Keratinocyte (primary cell): ENCODE measurements around the gene NDUFV1. TPM values are rescaled to one million over a fixed set of nuclear protein-coding genes. Genes with fewer than 3 reads are reported as not detected.

ENCODE experiments used
- DNase-seq: peaks from one replicate; pipeline ENCODE4 v3.0.0-alpha.2; 2011; ENCODE audit warnings: low read depth, missing footprints, low spot score
- FAIRE-seq: peaks from 2 replicates; lab custom pipeline; 2011; peaks lifted over from hg19 to GRCh38; lab: Jason Lieb, UNC
- H2AFZ ChIP-seq: 2 replicates; pipeline ENCODE4 v1.6.0; 2012; ENCODE audit warnings: low read length, control low read depth, inconsistent platforms; ENCODE audit not compliant: control insufficient read depth
- H3K27ac ChIP-seq: 2 replicates; pipeline ENCODE4 v1.5.1; 2011; ENCODE audit warnings: low read length; ENCODE audit not compliant: control insufficient read depth, insufficient read depth
- H3K27me3 ChIP-seq: 3 replicates; pipeline ENCODE4 v1.6.0; 2011; ENCODE audit warnings: low read length; ENCODE audit not compliant: control insufficient read depth, insufficient read depth; ENCODE audit errors: extremely low read depth
- H3K36me3 ChIP-seq, 2 experiments: 2 replicates in 1 of 2; 3 replicates in 1 of 2; pipeline ENCODE4 v1.5.1; 2011; ENCODE audit warnings: low read length in 2 of 2, mild to moderate bottlenecking in 1 of 2; ENCODE audit not compliant: control insufficient read depth in 2 of 2, insufficient read depth in 2 of 2; ENCODE audit errors: extremely low read depth in 1 of 2
- H3K4me1 ChIP-seq: 3 replicates; pipeline ENCODE4 v1.5.1; 2011; ENCODE audit warnings: low read length; ENCODE audit not compliant: control insufficient read depth, insufficient read depth; ENCODE audit errors: extremely low read depth
- H3K4me2 ChIP-seq: 3 replicates; pipeline ENCODE4 v1.6.0; 2011; ENCODE audit warnings: low read depth, low read length; ENCODE audit not compliant: control insufficient read depth, insufficient read depth; ENCODE audit errors: extremely low read depth
- H3K4me3 ChIP-seq, 3 experiments: fragments of 200-600 bp in 1 of 3; sonication (generic) in 1 of 3; 2 replicates in 2 of 3; 3 replicates in 1 of 3; pipeline ENCODE4 v1.5.1; 2011 to 2016; ENCODE audit warnings: low read length in 3 of 3, mild to moderate bottlenecking in 3 of 3, control low read depth in 2 of 3, inconsistent platforms in 1 of 3, low read depth in 1 of 3, mixed read lengths in 1 of 3, mixed run types in 1 of 3, moderate library complexity in 1 of 3; ENCODE audit not compliant: control insufficient read depth in 2 of 3, insufficient read depth in 2 of 3; ENCODE audit errors: extremely low read depth in 1 of 3
- H3K79me2 ChIP-seq: 2 replicates; pipeline ENCODE4 v1.6.0; 2012; ENCODE audit warnings: low read length; ENCODE audit not compliant: control insufficient read depth, insufficient read depth
- H3K9ac ChIP-seq: 3 replicates; pipeline ENCODE4 v1.6.0; 2011; ENCODE audit warnings: low read length; ENCODE audit not compliant: control insufficient read depth, insufficient read depth; ENCODE audit errors: extremely low read depth
- H3K9me1 ChIP-seq: 3 replicates; pipeline ENCODE4 v1.6.0; 2011; ENCODE audit warnings: low read length; ENCODE audit not compliant: control insufficient read depth, insufficient read depth; ENCODE audit errors: extremely low read depth
- H3K9me3 ChIP-seq: 2 replicates; pipeline ENCODE4 v1.5.1; 2012; ENCODE audit warnings: low read depth, low read length; ENCODE audit not compliant: control insufficient read depth
- H4K20me1 ChIP-seq: 3 replicates; pipeline ENCODE4 v1.6.0; 2011; ENCODE audit warnings: low read length; ENCODE audit not compliant: control insufficient read depth, insufficient read depth; ENCODE audit errors: extremely low read depth
- CTCF ChIP-seq, 3 experiments: IDR thresholded peaks in 1 of 3; conservative IDR thresholded peaks in 1 of 3; optimal IDR thresholded peaks in 1 of 3; 2 replicates in 2 of 3; 3 replicates in 1 of 3; pipeline versions ENCODE3 to v1.5.1; 2011; ENCODE audit warnings: low read length in 3 of 3, mild to moderate bottlenecking in 3 of 3, moderate library complexity in 2 of 3, control low read depth in 1 of 3, inconsistent platforms in 1 of 3; ENCODE audit not compliant: insufficient read depth in 2 of 3; ENCODE audit errors: extremely low read depth in 1 of 3
- EZH2 ChIP-seq: IDR thresholded peaks from one replicate; pipeline ENCODE4 v1.6.1; 2012; ENCODE audit warnings: inconsistent platforms, mild to moderate bottlenecking, low read length, moderate library complexity
- dilution Hi-C: fragments of 300-500 bp; cut with MboI; formaldehyde crosslinking; loops from one replicate; pipeline ENCODE4 v1.7.0; 2020; ENCODE audit warnings: low sequenced_read_pairs; ENCODE audit not compliant: extremely low pct_ligation_motif_present
- polyA plus RNA-seq, 5 experiments: library from polyadenylated mRNA; depleted of rRNA in 3 of 5; stranded (reverse) in 3 of 5; stranded (forward) in 1 of 5; unstranded in 1 of 5; fragments of >200 nt; gene quantifications; 1 replicate in 1 of 5; 2 replicates in 3 of 5; 3 replicates in 1 of 5; pipeline versions ENCODE4 v1.2.1 to v1.2.3, GENCODE V29; 2011 to 2012; ENCODE audit warnings: missing spikeins in 2 of 5, low read depth in 1 of 5, low replicate concordance in 1 of 5

Gene NDUFV1
- polyA plus RNA-seq, 1 donor (not counting 4 experiments of a cell fraction or from before 2014, with no cell fraction given) = 102 TPM

- Histone ChIP-seq H3K9me1 (peaks cover 3% of the 10 kb centered on the region), H3K4me3 (no peak overlapping the region), H3K27ac (no peak overlapping the region), H3K4me1 (peaks cover 35% of the 10 kb centered on the region), H3K9ac (no peak overlapping the region), H3K36me3 (peaks cover 17 to 25% of the 10 kb centered on the region in 2 experiments), H3K79me2 (peaks cover 24% of the 10 kb centered on the region), H3K4me2 (peak overlapping the region; percentile 14), H4K20me1 (peaks cover 22% of the 10 kb centered on the region), H3K27me3 (no peaks in the 10 kb centered on the region), H3K9me3 (no peaks in the 10 kb centered on the region), H2AFZ (no peak overlapping the region)
- no peak for FAIRE-seq
- TF ChIP-seq CTCF (optimal IDR thresholded peaks at IDR 0.05 in 1 of 3, IDR thresholded peaks at IDR 0.05 in 1 of 3, conservative IDR thresholded peaks at IDR 0.05 in 1 of 3; ENCODE audit: extremely low read depth in 1 of 3, insufficient read depth in 2 of 3, low read length in 3 of 3) = no peak
- TF ChIP-seq EZH2 = no peak
- DNase-seq = no peak
- dilution Hi-C loops = no loop called here
Observed at GRCh38 chr11:67582011-67582410, 24.7 kb upstream of the NDUFV1 start.

DNA sequence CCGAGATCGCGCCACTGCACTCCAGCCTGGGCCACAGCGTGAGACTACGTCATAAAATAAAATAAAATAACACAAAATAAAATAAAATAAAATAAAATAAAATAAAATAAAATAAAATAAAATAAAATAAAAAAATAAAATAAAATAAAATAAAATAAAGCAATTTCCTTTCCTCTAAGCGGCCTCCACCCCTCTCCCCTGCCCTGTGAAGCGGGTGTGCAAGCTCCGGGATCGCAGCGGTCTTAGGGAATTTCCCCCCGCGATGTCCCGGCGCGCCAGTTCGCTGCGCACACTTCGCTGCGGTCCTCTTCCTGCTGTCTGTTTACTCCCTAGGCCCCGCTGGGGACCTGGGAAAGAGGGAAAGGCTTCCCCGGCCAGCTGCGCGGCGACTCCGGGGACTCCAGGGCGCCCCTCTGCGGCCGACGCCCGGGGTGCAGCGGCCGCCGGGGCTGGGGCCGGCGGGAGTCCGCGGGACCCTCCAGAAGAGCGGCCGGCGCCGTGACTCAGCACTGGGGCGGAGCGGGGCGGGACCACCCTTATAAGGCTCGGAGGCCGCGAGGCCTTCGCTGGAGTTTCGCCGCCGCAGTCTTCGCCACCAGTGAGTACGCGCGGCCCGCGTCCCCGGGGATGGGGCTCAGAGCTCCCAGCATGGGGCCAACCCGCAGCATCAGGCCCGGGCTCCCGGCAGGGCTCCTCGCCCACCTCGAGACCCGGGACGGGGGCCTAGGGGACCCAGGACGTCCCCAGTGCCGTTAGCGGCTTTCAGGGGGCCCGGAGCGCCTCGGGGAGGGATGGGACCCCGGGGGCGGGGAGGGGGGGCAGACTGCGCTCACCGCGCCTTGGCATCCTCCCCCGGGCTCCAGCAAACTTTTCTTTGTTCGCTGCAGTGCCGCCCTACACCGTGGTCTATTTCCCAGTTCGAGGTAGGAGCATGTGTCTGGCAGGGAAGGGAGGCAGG is 23.2 kb upstream of the NDUFV1 start, which contains the start of gene GSTP1:
TSS of gene GSTP1 (plus strand) at position 566 of the 958 bp plus-strand sequence. CDS start at position 598, 32 bp downstream.
- dilution Hi-C loops = no loop called here
- Histone ChIP-seq H3K27me3 (no peaks in the 10 kb centered on the region), H3K4me2 (peak within 1 kb of the TSS; percentile 89), H3K36me3 (peaks cover 20 to 30% of the 10 kb centered on the region in 2 experiments), H3K4me3 (peak within 1 kb of the TSS; percentile 84 to 89 (median 86)), H2AFZ (peak within 1 kb of the TSS; percentile 59), H3K9me3 (no peaks in the 10 kb centered on the region), H4K20me1 (peaks cover 23% of the 10 kb centered on the region), H3K79me2 (peaks cover 24% of the 10 kb centered on the region), H3K9me1 (peaks cover 3% of the 10 kb centered on the region), H3K27ac (peak within 1 kb of the TSS; percentile 94), H3K4me1 (peaks cover 35% of the 10 kb centered on the region), H3K9ac (peak within 1 kb of the TSS; percentile 97)
- DNase-seq = peak; percentile 63
- TF ChIP-seq CTCF (optimal IDR thresholded peaks at IDR 0.05 in 1 of 3, IDR thresholded peaks at IDR 0.05 in 1 of 3, conservative IDR thresholded peaks at IDR 0.05 in 1 of 3; ENCODE audit: extremely low read depth in 1 of 3, insufficient read depth in 2 of 3, low read length in 3 of 3) = peak; percentile 35 to 55 (median 36)
- no peak for TF ChIP-seq EZH2
- FAIRE-seq = no peak
